SK-N-SH (cell line): ENCODE data around the gene IFT172. TPM values are rescaled to one million over a fixed set of nuclear protein-coding genes. Genes with fewer than 3 reads are reported as not detected.

Source experiments
- CTCF ChIA-PET: fragments of 300-600, 350-600 bp; formaldehyde crosslinking; extraction: SDS; loops from one replicate; lab custom pipeline; 2021; lab: Yijun Ruan, JAX
- POLR2A ChIA-PET: fragments of 350-600 bp; sonication (Branson Sonifier 250); formaldehyde crosslinking; extraction: SDS; loops from one replicate; lab custom pipeline; 2020; ENCODE audit warnings: antibody characterized with exemption, inconsistent platforms; lab: Yijun Ruan, JAX
- DNase-seq: peaks from one replicate; pipeline ENCODE4 v3.0.0; 2012
- H2AFZ ChIP-seq: fragments of 200-600 bp; sonication (generic); 2 replicates; pipeline ENCODE4 v1.8.1; 2016; ENCODE audit warnings: antibody characterized with exemption, mild to moderate bottlenecking, low read depth
- H3F3A ChIP-seq: fragments of 200-600 bp; sonication (generic); replicated peaks from 2 replicates; pipeline ENCODE3; 2016; ENCODE audit warnings: antibody characterized with exemption, mild to moderate bottlenecking; ENCODE audit not compliant: insufficient read depth
- H3K27ac ChIP-seq, 2 experiments: fragments of 200-500 bp in 1 of 2; fragments of 200-600 bp in 1 of 2; sonication (Bioruptor generic) in 1 of 2; sonication (generic), shearing (Covaris generic) in 1 of 2; 2 replicates each; pipeline versions ENCODE4 v1.5.1 to v1.6.1; 2014 to 2016; ENCODE audit warnings: low read depth in 2 of 2, inconsistent platforms in 1 of 2, low read length in 1 of 2, mild to moderate bottlenecking in 1 of 2, mixed read lengths in 1 of 2
- H3K27me3 ChIP-seq: fragments of 200-600 bp; sonication (generic), shearing (Covaris generic); 2 replicates; pipeline ENCODE4 v1.6.1; 2016; ENCODE audit warnings: mixed run types; ENCODE audit not compliant: insufficient read depth
- H3K36me3 ChIP-seq, 2 experiments: fragments of 200-500 bp in 1 of 2; fragments of 200-600 bp in 1 of 2; sonication (Bioruptor generic) in 1 of 2; sonication (generic) in 1 of 2; replicated peaks in 1 of 2; 2 replicates each; pipeline versions ENCODE3 to v1.5.1; 2014 to 2016; ENCODE audit warnings: low read length in 1 of 2, mild to moderate bottlenecking in 1 of 2; ENCODE audit not compliant: insufficient read depth in 2 of 2, control insufficient read depth in 1 of 2
- H3K4me1 ChIP-seq, 2 experiments: fragments of 200-500 bp in 1 of 2; fragments of 200-600 bp in 1 of 2; sonication (Bioruptor generic) in 1 of 2; sonication (generic), shearing (Covaris generic) in 1 of 2; 2 replicates each; pipeline versions ENCODE4 v1.5.1 to v1.6.1; 2014 to 2016; ENCODE audit warnings: low read depth in 1 of 2, low read length in 1 of 2, mixed run types in 1 of 2; ENCODE audit not compliant: insufficient read depth in 2 of 2, control insufficient read depth in 1 of 2
- H3K4me2 ChIP-seq: fragments of 200-600 bp; sonication (generic), shearing (Covaris generic); 2 replicates; pipeline ENCODE4 v1.6.1; 2017; ENCODE audit warnings: mixed run types
- H3K4me3 ChIP-seq, 2 experiments: fragments of 200-500 bp in 1 of 2; fragments of 200-600 bp in 1 of 2; sonication (Bioruptor generic) in 1 of 2; sonication (generic), shearing (Covaris generic) in 1 of 2; 2 replicates each; pipeline versions ENCODE4 v1.5.1 to v1.8.1; 2014 to 2016; ENCODE audit warnings: low read depth in 2 of 2, inconsistent platforms in 1 of 2, low read length in 1 of 2, mild to moderate bottlenecking in 1 of 2, mixed read lengths in 1 of 2, moderate library complexity in 1 of 2
- H3K79me2 ChIP-seq: fragments of 200-600 bp; sonication (generic); 2 replicates; pipeline ENCODE4 v1.8.1; 2017; ENCODE audit warnings: mild to moderate bottlenecking; ENCODE audit not compliant: insufficient read depth
- H3K9ac ChIP-seq: fragments of 200-600 bp; sonication (generic); 2 replicates; pipeline ENCODE4 v1.6.1; 2017; ENCODE audit warnings: mixed run types
- H3K9me2 ChIP-seq: fragments of 200-600 bp; sonication (generic); 2 replicates; pipeline ENCODE4 v1.6.1; 2017; ENCODE audit warnings: mixed run types
- H3K9me3 ChIP-seq: fragments of 200-600 bp; sonication (generic); 2 replicates; pipeline ENCODE4 v1.6.1; 2017; ENCODE audit warnings: mixed run types, mild to moderate bottlenecking, moderate library complexity
- H4K20me1 ChIP-seq: fragments of 200-600 bp; sonication (generic); 2 replicates; pipeline ENCODE4 v1.6.1; 2017; ENCODE audit warnings: mild to moderate bottlenecking, mixed run types; ENCODE audit not compliant: insufficient read depth
- CHD2 ChIP-seq: fragments of 150-350 bp; IDR thresholded peaks from 2 replicates; pipeline ENCODE4 v1.6.1; 2018; ENCODE audit warnings: low read length; ENCODE audit not compliant: partially characterized antibody
- CTCF ChIP-seq: fragments of 200-600 bp; sonication (generic); IDR thresholded peaks from 2 replicates; pipeline ENCODE4 v1.6.1; 2017; ENCODE audit warnings: antibody characterized with exemption, mild to moderate bottlenecking, moderate library complexity
- IRF3 ChIP-seq: fragments of 150-350 bp; IDR thresholded peaks from 2 replicates; pipeline ENCODE4 v1.6.1; 2016; ENCODE audit warnings: mild to moderate bottlenecking, low read depth, low read length
- JUND ChIP-seq: IDR thresholded peaks from 2 replicates; pipeline ENCODE4 v1.4.0; 2012
- NRF1 ChIP-seq: IDR thresholded peaks from 2 replicates; pipeline ENCODE4 v1.6.1; 2012; ENCODE audit warnings: low read depth, mild to moderate bottlenecking, low read length
- PBX3 ChIP-seq: IDR thresholded peaks from 2 replicates; pipeline ENCODE4; 2012
- POLR2AphosphoS5 ChIP-seq: IDR thresholded peaks from 2 replicates; pipeline ENCODE4 v1.6.1; 2012; ENCODE audit warnings: low read depth, low read length
- RAD21 ChIP-seq: IDR thresholded peaks from 2 replicates; pipeline ENCODE4 v1.6.1; 2012; ENCODE audit warnings: mild to moderate bottlenecking, low read length
- RCOR1 ChIP-seq: fragments of 150-350 bp; IDR thresholded peaks from 2 replicates; pipeline ENCODE4 v1.6.1; 2017; ENCODE audit warnings: antibody characterized with exemption, low read length
- SMC3 ChIP-seq: IDR thresholded peaks from 2 replicates; pipeline ENCODE4 v1.6.1; 2012; ENCODE audit warnings: low read depth, low read length, improper control_type of control experiment
- TEAD4 ChIP-seq: IDR thresholded peaks from 2 replicates; pipeline ENCODE4 v1.4.0; 2012; ENCODE audit warnings: mild to moderate bottlenecking, borderline replicate concordance; ENCODE audit not compliant: insufficient read depth
- USF2 ChIP-seq: fragments of 150-350 bp; IDR thresholded peaks from 2 replicates; pipeline ENCODE4 v1.6.1; 2017; ENCODE audit warnings: antibody characterized with exemption, low read length, low read depth, borderline replicate concordance
- WGBS: methylation state at CpG from one replicate; pipeline ENCODE4 v1.1.6; 2017; ENCODE audit warnings: low lambda C conversion rate; 5-methylcytosine and 5-hydroxymethylcytosine counted together
- polyA plus RNA-seq, 3 experiments: library from polyadenylated mRNA; depleted of rRNA; stranded (reverse); fragments of >200 nt; gene quantifications; 2 replicates each; pipeline ENCODE4 v1.2.3, GENCODE V29; 2012
- TF ChIP-seq, protein P1 (sequence below): IDR thresholded peaks from 2 replicates; pipeline ENCODE4 v1.4.0; 2012; ENCODE audit warnings: low read depth

The IFT172 gene
- polyA plus RNA-seq, 1 of the 3 experiments (the other 2 are of a cell fraction), result 31.3 TPM

DNA sequence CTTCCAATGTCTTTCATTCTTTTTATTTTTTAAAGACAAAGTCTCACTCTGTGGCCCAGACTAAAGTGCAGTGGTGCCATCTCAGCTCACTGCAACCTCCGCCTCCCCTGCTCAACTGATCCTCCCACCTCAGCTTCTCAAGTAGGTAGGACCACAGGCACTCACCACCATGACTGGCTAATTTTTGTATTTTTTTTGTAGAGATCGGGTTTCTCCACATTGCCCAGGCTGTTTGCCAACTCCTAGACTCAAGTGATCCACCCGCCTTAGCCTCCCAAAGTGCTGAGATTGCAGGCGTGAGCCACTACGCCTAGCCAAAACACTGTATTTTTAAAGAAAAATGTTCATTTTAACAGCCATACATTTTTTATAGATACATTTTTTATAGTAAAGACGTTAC is 19.8 kb upstream of the IFT172 start:
- TF ChIP-seq POLR2AphosphoS5 (no peak), CTCF (no peak), RAD21 (no peak), RCOR1 (no peak), JUND (no peak), USF2 (no peak), IRF3 (no peak), PBX3 (no peak), SMC3 (no peak), TEAD4 (no peak), NRF1 (no peak), CHD2 (no peak)
- TF ChIP-seq, protein P1, sequence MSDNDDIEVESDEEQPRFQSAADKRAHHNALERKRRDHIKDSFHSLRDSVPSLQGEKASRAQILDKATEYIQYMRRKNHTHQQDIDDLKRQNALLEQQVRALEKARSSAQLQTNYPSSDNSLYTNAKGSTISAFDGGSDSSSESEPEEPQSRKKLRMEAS, result no peak
- Histone ChIP-seq H3K9me3 (no peaks in the 10 kb centered on the region), H4K20me1 (no peaks in the 10 kb centered on the region), H3K4me1 (peaks cover 0 to 4% of the 10 kb centered on the region in 2 experiments; a peak in 1 of 4 replicates), H3K27me3 (no peaks in the 10 kb centered on the region; the same call in 1 of the 2 replicates), H3K36me3 (no peaks in the 10 kb centered on the region), H3K27ac (no peak overlapping the region), H3F3A (peaks cover 5% of the 10 kb centered on the region), H3K4me2 (no peak overlapping the region), H3K79me2 (no peaks in the 10 kb centered on the region), H3K4me3 (no peak overlapping the region), H3K9ac (no peak overlapping the region), H2AFZ (no peak overlapping the region), H3K9me2 (no peaks in the 10 kb centered on the region)
- ChIA-PET POLR2A (interaction anchor here (0.6 kb wide), 1 partner anchor 18 kb away, joined by 3 read pairs; no protein-coding TSS in a partner anchor), CTCF (interaction anchor here (0.6 to 1.4 kb wide), 3 partner anchors 22 to 175 kb away, joined by 3 to 4 read pairs (median 4); no protein-coding TSS in a partner anchor)
- no peak for DNase-seq
- WGBS, result 54% methylated on average over 6 of the region's 6 CpGs
